ENCODE data around the gene TMEM253.
A peak's percentile ranks its signal among the peaks of the same experiment; 100 is the strongest.

TMEM253 gene

DNA sequence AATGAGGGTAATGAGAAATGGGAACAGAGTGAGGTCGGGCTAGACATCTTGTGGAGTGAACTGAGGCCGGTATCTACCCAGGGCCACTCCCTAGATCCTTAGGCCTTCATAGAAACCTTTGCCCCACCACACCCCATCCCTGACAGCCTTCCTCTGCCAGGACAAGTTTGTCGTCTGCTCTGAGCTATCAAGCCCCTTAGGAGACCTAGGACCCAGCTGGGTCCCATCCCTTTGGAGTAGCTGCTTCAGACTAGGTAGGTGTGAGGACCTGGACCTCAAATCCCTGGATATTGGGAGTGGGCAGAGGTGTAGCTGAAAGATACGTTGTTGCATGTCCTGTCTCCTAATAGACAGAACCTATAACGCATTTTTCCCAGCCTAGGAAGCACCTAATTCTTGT, at the start of gene TMEM253:
TSS of gene TMEM253 (plus strand) at position 136 of the 400 bp plus-strand sequence. CDS start 278 bp downstream, outside the sequence.
- no peak for DNase-seq (ENCODE audit: low spot score)

GRCh38 chr14:21053184-21054122, 47.4 kb upstream of the TMEM253 start:
- no peak for DNase-seq (ENCODE audit: low spot score)

DNA sequence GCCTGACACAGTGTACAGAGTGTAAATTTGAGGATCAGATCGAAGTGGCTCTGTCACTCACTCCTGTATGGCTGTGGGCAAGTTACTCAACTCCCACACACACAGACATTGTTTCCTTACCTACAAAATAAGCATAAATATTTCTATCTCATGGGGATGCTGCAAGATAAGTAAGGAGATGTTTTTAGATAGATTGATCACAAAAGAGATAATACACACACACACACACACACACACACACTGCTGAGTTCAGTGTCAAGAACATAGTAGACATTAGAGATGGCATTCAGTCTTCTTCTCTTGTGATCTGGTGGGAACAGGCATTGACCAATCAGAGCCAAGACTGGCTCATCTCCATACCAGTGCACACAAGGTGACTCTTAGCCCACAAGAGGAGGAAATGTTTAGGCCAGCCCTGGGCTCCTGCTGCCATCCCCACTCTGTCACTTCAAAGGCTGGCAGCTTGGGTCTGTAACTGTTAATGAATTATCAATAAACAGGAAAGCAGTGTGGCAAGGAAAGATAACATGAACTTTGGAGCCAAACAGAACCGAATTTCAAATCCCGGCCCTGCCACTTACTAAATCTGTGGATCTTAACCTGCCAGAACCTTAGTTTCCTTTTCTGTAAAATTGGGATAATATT, 46.6 kb upstream of the TMEM253 start:
- no peak for DNase-seq (ENCODE audit: low spot score)

- DNase-seq (ENCODE audit: low spot score), result no peak
Measured at GRCh38 chr14:21054768-21055145, 46.1 kb upstream of the TMEM253 start.

GRCh38 chr14:21055432-21056117, 45.3 kb upstream of the TMEM253 start:
- DNase-seq (ENCODE audit: low spot score), result no peak

DNA sequence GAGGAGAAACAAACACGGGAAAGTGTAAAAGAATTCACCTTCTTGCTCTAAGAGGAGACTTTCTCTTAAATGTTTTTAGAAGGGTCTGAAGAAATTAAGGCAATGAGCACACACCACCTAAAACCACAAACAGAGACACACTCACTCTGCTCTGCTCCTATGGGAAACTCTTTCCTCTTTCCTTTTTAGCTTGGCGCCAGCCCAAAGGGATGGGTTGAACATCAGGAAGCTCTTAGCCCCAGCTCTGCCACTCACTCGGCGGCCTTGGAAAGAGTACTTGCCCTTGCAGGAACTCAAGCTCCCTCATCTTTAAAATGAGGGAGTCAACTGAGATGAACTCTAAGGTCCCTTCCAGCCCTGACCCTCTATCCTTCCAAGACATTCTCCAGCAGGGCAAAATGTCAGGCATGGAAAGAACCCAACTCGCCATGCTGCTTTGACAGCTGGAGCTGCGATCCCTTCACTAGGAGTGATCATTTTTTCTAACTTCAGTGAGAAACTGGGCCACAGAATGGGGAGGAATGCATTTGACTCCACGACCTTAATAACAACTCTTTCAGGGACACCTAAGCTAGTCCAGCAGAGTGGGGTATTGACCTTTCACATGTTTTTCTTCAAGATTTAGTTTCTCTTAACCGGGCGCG, 44.2 kb upstream of the TMEM253 start:
- DNase-seq (ENCODE audit: low spot score), result no peak

GRCh38 chr14:21057803-21058675, 42.8 kb upstream of the TMEM253 start, which contains the start of gene RNASE8:
Gene RNASE8 (plus strand): TSS chr14:21057822. CDS start chr14:21057893, 71 bp downstream.
- DNase-seq (ENCODE audit: low spot score), result no peak

GRCh38 chr14:21058903-21059302, 42.0 kb upstream of the TMEM253 start:
- no peak for DNase-seq (ENCODE audit: low spot score)

GRCh38 chr14:21059842-21060613, 40.8 kb upstream of the TMEM253 start:
- no peak for DNase-seq (ENCODE audit: low spot score)

- DNase-seq (ENCODE audit: low spot score), result no peak
Measured at GRCh38 chr14:21060614-21061346, 40.1 kb upstream of the TMEM253 start.

DNA sequence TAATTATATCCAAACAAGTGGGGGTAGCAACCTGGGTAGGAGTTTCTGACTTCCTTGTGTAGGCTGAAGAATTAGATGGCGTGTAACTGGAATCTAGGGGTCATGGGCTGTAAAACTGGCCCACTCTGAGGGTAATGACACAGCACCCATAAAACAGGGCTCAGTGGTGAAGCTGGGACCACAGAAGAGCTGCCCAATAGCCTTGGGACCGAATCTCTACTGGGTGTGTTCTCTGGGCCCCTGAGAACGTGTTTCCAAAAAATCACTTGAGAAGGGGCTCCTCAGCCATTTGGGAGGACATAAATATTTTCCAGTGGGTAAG, 39.6 kb upstream of the TMEM253 start:
- no peak for DNase-seq (ENCODE audit: low spot score)

DNA sequence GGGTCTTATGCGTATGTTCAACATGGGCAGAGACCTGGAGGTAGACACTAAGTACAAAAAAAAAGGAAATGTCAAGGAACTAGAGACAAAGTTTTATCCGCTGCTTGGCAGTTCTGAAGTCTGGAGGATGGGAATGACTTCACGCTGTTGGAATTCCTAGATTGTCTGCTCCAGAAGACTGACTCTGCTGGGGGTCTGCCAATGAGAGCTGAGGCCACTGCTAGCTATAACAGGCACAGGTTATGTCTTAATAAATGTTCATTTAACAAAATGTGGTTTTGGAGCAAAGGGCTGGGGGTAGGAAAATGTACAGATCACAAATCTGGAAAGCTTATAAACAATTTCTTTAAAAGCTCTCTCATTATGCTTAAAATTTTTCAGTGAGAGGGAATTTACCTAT, 37.4 kb upstream of the TMEM253 start:
- peak; percentile 74 for DNase-seq (ENCODE audit: low spot score)

DNA sequence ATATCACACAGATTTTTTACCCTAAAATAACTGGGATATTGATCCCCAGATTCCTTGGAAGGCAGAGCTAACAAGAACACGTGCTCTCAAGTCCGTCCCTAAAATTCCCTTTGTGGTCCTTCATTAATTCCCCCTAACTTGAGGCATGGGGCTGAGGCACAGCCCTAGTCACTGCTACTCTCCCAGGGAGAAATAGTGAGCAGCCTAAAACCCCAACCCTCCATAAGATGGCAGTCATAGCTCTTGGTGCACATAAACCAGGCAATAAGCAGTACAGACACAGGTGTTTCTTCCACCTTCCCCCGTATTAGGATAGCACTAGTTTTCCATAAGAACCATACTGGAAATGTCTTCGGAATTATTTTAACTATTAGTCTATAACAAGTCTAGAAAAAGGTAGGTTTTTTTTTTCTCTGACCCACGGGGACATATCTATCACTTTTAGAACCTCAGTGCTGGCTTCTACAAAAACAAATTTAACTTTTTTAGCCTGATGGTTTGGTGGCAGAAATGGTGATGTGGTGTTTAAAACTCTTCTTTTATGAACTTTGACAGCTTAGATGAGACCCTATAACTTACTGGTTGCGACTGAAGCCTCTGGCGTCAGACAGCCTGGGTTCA, 33.9 kb upstream of the TMEM253 start:
- DNase-seq (ENCODE audit: low spot score), result no peak

- peak; percentile 63 for DNase-seq (ENCODE audit: low spot score)
Measured at GRCh38 chr14:21068521-21069387, 32.1 kb upstream of the TMEM253 start.

GRCh38 chr14:21069388-21070082, 31.3 kb upstream of the TMEM253 start:
- peak; percentile 45 for DNase-seq (ENCODE audit: low spot score)

GRCh38 chr14:21070083-21070609, 30.7 kb upstream of the TMEM253 start, which contains the start of gene ARHGEF40:
Gene ARHGEF40 (plus strand): TSS chr14:21070304. CDS start chr14:21070397, 93 bp downstream.
- DNase-seq (ENCODE audit: low spot score), result peak; percentile 85

GRCh38 chr14:21070610-21071224, 30.1 kb upstream of the TMEM253 start:
- DNase-seq (ENCODE audit: low spot score), result peak; percentile 64

Data from AG08396 (cell line).